K562 (cell line): ENCODE data around the gene GSK3B. TPM values are rescaled to one million over a fixed set of nuclear protein-coding genes. Genes with fewer than 3 reads are reported as not detected.
"Not testable (repeated sequence)": the region's sequence is repeated elsewhere in the genome, so short reads cannot be mapped to it uniquely, and the experiment has no call there.

Source experiments
- ATAC-seq: fragments of 200-7000 bp; cut with Tn5 transposase; 3 replicates; pipeline ENCODE4 v1.9.1; 2020; ENCODE audit warnings: moderate library complexity
- BruUV-seq: library from RNA; stranded (reverse); fragments of 400-500 nt; replicated peaks from 2 replicates; lab custom pipeline; 2021; lab: Mats Ljungman, UMichigan
- CTCF ChIA-PET: fragments of 300-600 bp; formaldehyde crosslinking; extraction: SDS; loops from one replicate; lab custom pipeline; 2021; ENCODE audit warnings: low intra/inter-chr PET ratio; lab: Yijun Ruan, JAX
- POLR2A ChIA-PET: fragments of 300-600, 350-650 bp; sonication (Branson Sonifier 250); formaldehyde crosslinking; extraction: SDS; loops from one replicate; lab custom pipeline; 2021; ENCODE audit warnings: antibody characterized with exemption, inconsistent platforms; lab: Yijun Ruan, JAX
- DNase-seq, 4 experiments: peaks; one replicate each; pipeline versions ENCODE4 v3.0.0 to v3.0.0-alpha.2; 2011 to 2018; ENCODE audit warnings: low spot score in 3 of 4, mixed read lengths in 3 of 4; ENCODE audit errors: extremely low read depth in 1 of 4
- FAIRE-seq: peaks from 2 replicates; lab custom pipeline; 2011; peaks lifted over from hg19 to GRCh38; lab: Jason Lieb, UNC
- H2AFZ ChIP-seq: 2 replicates; pipeline ENCODE4 v1.6.0; 2011; ENCODE audit warnings: low read depth, low read length, control low read depth, inconsistent platforms
- H3K27ac ChIP-seq: fragments of 200-600 bp; 3 replicates; pipeline ENCODE4 v1.8.0; 2011; ENCODE audit warnings: low read depth, mild to moderate bottlenecking, control low read depth, inconsistent platforms, low read length, moderate library complexity, mixed read lengths; ENCODE audit errors: extremely low read depth
- H3K27me3 ChIP-seq, 2 experiments: fragments of 300-600 bp in 1 of 2; 2 replicates in 1 of 2; 3 replicates in 1 of 2; pipeline versions ENCODE4 v1.6.0 to v1.8.0; 2011; ENCODE audit warnings: inconsistent platforms in 2 of 2, low read length in 2 of 2, mild to moderate bottlenecking in 1 of 2, mixed read lengths in 1 of 2, moderate library complexity in 1 of 2; ENCODE audit not compliant: control insufficient read depth in 2 of 2, insufficient read depth in 2 of 2
- H3K36me3 ChIP-seq: fragments of 300-600 bp; 3 replicates; pipeline ENCODE4 v1.8.0; 2011; ENCODE audit warnings: mild to moderate bottlenecking, low read length, inconsistent platforms; ENCODE audit not compliant: control insufficient read depth, insufficient read depth
- H3K4me1 ChIP-seq, 2 experiments: fragments of 200-600 bp in 1 of 2; replicated peaks in 1 of 2; 2 replicates in 1 of 2; 3 replicates in 1 of 2; pipeline versions ENCODE4 v1.5.1 to v1.8.0; 2011; ENCODE audit warnings: inconsistent platforms in 2 of 2, low read length in 2 of 2, mild to moderate bottlenecking in 1 of 2, mixed read lengths in 1 of 2, moderate library complexity in 1 of 2; ENCODE audit not compliant: control insufficient read depth in 2 of 2, insufficient read depth in 2 of 2
- H3K4me2 ChIP-seq: 2 replicates; pipeline ENCODE4 v1.6.1; 2011; ENCODE audit warnings: low read length, control low read depth, inconsistent platforms, mixed read lengths; ENCODE audit not compliant: insufficient read depth
- H3K4me3 ChIP-seq: fragments of 200-600 bp; sonication (generic), shearing (Covaris generic); 2 replicates; pipeline ENCODE4 v1.5.1; 2016; ENCODE audit warnings: control low read depth, inconsistent platforms
- H3K79me2 ChIP-seq: fragments of 200-600 bp; 3 replicates; pipeline ENCODE4 v1.8.0; 2011; ENCODE audit warnings: low read length, inconsistent platforms; ENCODE audit not compliant: control insufficient read depth, insufficient read depth
- H3K9ac ChIP-seq, 2 experiments: 2 replicates each; pipeline versions ENCODE4 v1.6.0 to v1.6.1; 2011; ENCODE audit warnings: low read depth in 2 of 2, low read length in 2 of 2, control low read depth in 1 of 2, inconsistent platforms in 1 of 2, mild to moderate bottlenecking in 1 of 2, mixed read lengths in 1 of 2; ENCODE audit not compliant: insufficient read depth in 1 of 2
- H3K9me1 ChIP-seq: one replicate; pipeline ENCODE4 v1.6.0; 2011; ENCODE audit warnings: inconsistent platforms, mild to moderate bottlenecking, low read length, moderate library complexity; ENCODE audit not compliant: control insufficient read depth, insufficient read depth
- H3K9me3 ChIP-seq: replicated peaks from 2 replicates; pipeline ENCODE4 v1.5.1; 2011; ENCODE audit warnings: low read depth, low read length, inconsistent platforms; ENCODE audit not compliant: control insufficient read depth, insufficient read depth
- H4K20me1 ChIP-seq: replicated peaks from 2 replicates; pipeline ENCODE4 v1.6.1; 2011; ENCODE audit warnings: low read length, inconsistent platforms, mixed read lengths; ENCODE audit not compliant: control insufficient read depth, insufficient read depth
- ZNF354B ChIP-seq: fragments of 250-450 bp; sonication (Bioruptor Pico); IDR thresholded peaks from 2 replicates; pipeline ENCODE4 v1.4.0; 2020
- ZNF507 ChIP-seq: conservative IDR thresholded peaks from 2 replicates; pipeline ENCODE4 v1.6.1; 2017; ENCODE audit warnings: missing genetic modification characterization, missing compliant biosample characterization
- WGBS: fragments of 100-300 bp; shearing (Covaris generic); methylation state at CpG from one replicate; pipeline ENCODE4 v1.1.6; 2016; ENCODE audit warnings: low coverage, mixed read lengths; ENCODE audit not compliant: insufficient coverage; ENCODE audit errors: missing lambda C conversion rate; 5-methylcytosine and 5-hydroxymethylcytosine counted together
- in situ Hi-C: fragments of 300-500 bp; cut with MboI; formaldehyde crosslinking; loops from 4 replicates; pipeline ENCODE4 v1.15.0; 2018; ENCODE audit warnings: inconsistent platforms, mixed read lengths
- intact Hi-C: fragments of 100-400 bp; cut with micrococcal nuclease; formaldehyde crosslinking; loops from 2 replicates; pipeline ENCODE4 v1.14.2; 2022
- polyA plus RNA-seq, 8 experiments: library from polyadenylated mRNA; depleted of rRNA in 4 of 8; stranded (reverse) in 5 of 8; unstranded in 3 of 8; fragments of >200 nt; fragmentation: Nextera tagmentation in 2 of 8; fragmentation: Illumina TruSeq in 1 of 8; extraction: Ambion mirVana in 2 of 8; extraction: Trizol in 1 of 8; gene quantifications; 2 replicates each; pipeline versions ENCODE4 v1.2.1 to v1.2.3, GENCODE V29; 2011 to 2014; ENCODE audit warnings: inconsistent platforms in 1 of 8, missing spikeins in 1 of 8
- total RNA-seq, 7 experiments: library from RNA; depleted of rRNA in 6 of 7; stranded (reverse); fragments of >200 nt in 6 of 7; fragmentation: Illumina TruSeq in 2 of 7; extraction: Trizol in 2 of 7; gene quantifications; 2 replicates each; pipeline versions ENCODE4 v1.2.1 to v1.2.3, GENCODE V29; 2011 to 2021; ENCODE audit warnings: low replicate concordance in 1 of 7
- TF ChIP-seq, protein P1 (sequence below), 2 experiments: fragments of 200-800 bp in 1 of 2; sonication (Bioruptor generic) in 1 of 2; sonication (generic) in 1 of 2; formaldehyde crosslinking in 1 of 2; IDR thresholded peaks in 1 of 2; conservative IDR thresholded peaks in 1 of 2; 2 replicates each; pipeline versions ENCODE4 v1.5.0 to v1.6.1; 2016 to 2020; ENCODE audit warnings: missing compliant biosample characterization in 1 of 2, missing genetic modification characterization in 1 of 2, missing genetic modification reagents in 1 of 2

GSK3B gene
- total and polyA plus RNA-seq, 9 of the 15 experiments (the other 6 are each of a cell fraction or from before 2014, with no cell fraction given) = 4.7 to 25.0 (median 18.7) TPM

GRCh38 chr3:120013481-120013880 is 80.8 kb downstream of the GSK3B start:
- DNase-seq = no peak
- BruUV-seq = no TSS peak
- Histone ChIP-seq H3K9ac (no peak overlapping the region), H3K9me1 (no peaks in the 10 kb centered on the region), H4K20me1 (0 out of 2 replicates have a peak, but pooled peaks cover 5% of the 10 kb centered on the region), H3K4me3 (no peak overlapping the region), H3K9me3 (no peaks in the 10 kb centered on the region), H3K36me3 (no peaks in the 10 kb centered on the region), H3K27ac (no peak overlapping the region), H3K79me2 (peaks cover 78% of the 10 kb centered on the region), H3K27me3 (no peaks in the 10 kb centered on the region), H2AFZ (no peak overlapping the region), H3K4me2 (no peak overlapping the region), H3K4me1 (no peaks in the 10 kb centered on the region)
- intact Hi-C loops = no loop called here
- TF ChIP-seq, protein P1, sequence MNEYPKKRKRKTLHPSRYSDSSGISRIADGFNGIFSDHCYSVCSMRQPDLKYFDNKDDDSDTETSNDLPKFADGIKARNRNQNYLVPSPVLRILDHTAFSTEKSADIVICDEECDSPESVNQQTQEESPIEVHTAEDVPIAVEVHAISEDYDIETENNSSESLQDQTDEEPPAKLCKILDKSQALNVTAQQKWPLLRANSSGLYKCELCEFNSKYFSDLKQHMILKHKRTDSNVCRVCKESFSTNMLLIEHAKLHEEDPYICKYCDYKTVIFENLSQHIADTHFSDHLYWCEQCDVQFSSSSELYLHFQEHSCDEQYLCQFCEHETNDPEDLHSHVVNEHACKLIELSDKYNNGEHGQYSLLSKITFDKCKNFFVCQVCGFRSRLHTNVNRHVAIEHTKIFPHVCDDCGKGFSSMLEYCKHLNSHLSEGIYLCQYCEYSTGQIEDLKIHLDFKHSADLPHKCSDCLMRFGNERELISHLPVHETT (CRISPR knock-in tag; conservative IDR thresholded peaks at IDR 0.05 in 1 of 2, IDR thresholded peaks at IDR 0.05 in 1 of 2) = no peak
- ChIA-PET POLR2A (no interaction called here), CTCF (no interaction called here)
- 67% methylated on average over 2 of the region's 3 CpGs for WGBS
- in situ Hi-C loops = no loop called here
- ATAC-seq = no peak
- no peak for FAIRE-seq

GRCh38 chr3:120005741-120006140 is 88.5 kb downstream of the GSK3B start:
- BruUV-seq, H3K36me3 ChIP-seq, H3K4me3 ChIP-seq, H3K9me1 ChIP-seq, H2AFZ ChIP-seq, H3K4me2 ChIP-seq, H3K4me1 ChIP-seq, in situ Hi-C loops, H3K27me3 ChIP-seq, H3K9ac ChIP-seq, DNase-seq, ATAC-seq, intact Hi-C loops, CTCF ChIA-PET, H3K9me3 ChIP-seq, H3K27ac ChIP-seq, FAIRE-seq, POLR2A ChIA-PET, H4K20me1 ChIP-seq: not testable (repeated sequence)
- 97% methylated on average over 3 of the region's 3 CpGs for WGBS
- H3K79me2 ChIP-seq = peaks cover 59% of the 10 kb centered on the region
- peak; percentile 86 for TF ChIP-seq ZNF354B (CRISPR knock-in tag)
- TF ChIP-seq ZNF507 = peak; percentile 98
